NT2/D1 (cell line): ENCODE data around the gene AK9.

Source experiments
- SUZ12 ChIP-seq: IDR thresholded peaks from 2 replicates; pipeline ENCODE4 v1.6.1; 2011; ENCODE audit not compliant: insufficient read length, insufficient read depth; ENCODE audit errors: extremely low read depth
- YY1 ChIP-seq: IDR thresholded peaks from 2 replicates; pipeline ENCODE4 v1.6.1; 2011; ENCODE audit not compliant: insufficient read length, insufficient read depth
- ZNF274 ChIP-seq: IDR thresholded peaks from 2 replicates; pipeline ENCODE4 v1.6.1; 2011; ENCODE audit warnings: mild to moderate bottlenecking, low read depth, low read length

DNA sequence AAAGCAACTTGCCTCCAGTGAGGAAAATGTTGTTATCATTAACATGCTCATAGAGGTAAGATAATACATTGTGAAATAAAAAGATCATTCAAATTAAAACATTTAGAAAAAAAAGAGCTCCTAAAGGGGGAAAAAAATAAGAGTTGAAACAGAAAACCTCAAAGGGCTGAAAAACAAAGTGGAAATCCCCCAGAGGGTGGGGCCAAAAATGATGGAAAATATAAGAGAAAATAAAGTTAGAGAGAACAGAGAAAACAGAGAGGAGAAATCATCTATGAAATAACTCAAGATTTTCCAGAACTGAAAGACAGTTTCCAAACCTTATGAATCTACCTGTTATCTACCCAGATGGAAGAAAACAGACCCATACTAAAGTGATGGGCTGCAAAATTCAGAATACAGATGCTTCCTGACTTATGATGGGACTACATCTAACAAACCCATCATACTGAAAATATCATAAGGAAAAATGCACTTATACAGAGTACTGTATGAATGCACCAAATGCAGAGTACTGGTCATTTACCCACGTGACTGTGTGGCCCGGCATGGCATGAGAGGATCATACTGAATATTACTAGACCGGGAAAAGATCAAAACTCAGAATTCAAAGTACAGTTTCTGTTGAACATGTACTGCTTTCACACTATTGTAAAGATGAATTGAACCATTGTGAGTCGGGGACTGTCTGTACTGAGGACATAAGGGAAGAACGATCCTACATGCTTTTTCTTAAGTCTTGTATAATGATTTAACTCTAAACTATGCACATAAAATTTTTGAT is 212.0 kb downstream of the AK9 start:
- no peak for TF ChIP-seq YY1
- no peak for TF ChIP-seq SUZ12
- TF ChIP-seq ZNF274, result no peak
